A549 (cell line): ENCODE results near the gene TMEM8B. TPM values are rescaled to one million over a fixed set of nuclear protein-coding genes. Genes with fewer than 3 reads are reported as not detected.

Source experiments
- ATAC-seq, 2 experiments: fragments of 200-7000 bp in 1 of 2; fragments of >200 bp in 1 of 2; cut with Nextera tagmentation in 1 of 2; cut with Tn5 transposase in 1 of 2; 3 replicates each; pipeline versions ENCODE4 v1.8.0 to v1.9.1; 2018 to 2020; ENCODE audit warnings: mild to moderate bottlenecking in 1 of 2, moderate library complexity in 1 of 2
- CTCF ChIA-PET: fragments of 300-600 bp; sonication (Branson Sonifier 250); formaldehyde crosslinking; extraction: SDS; loops from one replicate; lab custom pipeline; 2021; ENCODE audit warnings: antibody characterized with exemption, inconsistent platforms; lab: Yijun Ruan, JAX
- POLR2A ChIA-PET: fragments of 350-600 bp; formaldehyde crosslinking; extraction: SDS; loops from one replicate; lab custom pipeline; 2021; ENCODE audit warnings: antibody characterized with exemption, inconsistent platforms; lab: Yijun Ruan, JAX
- DNase-seq, 2 experiments: peaks; one replicate each; pipeline versions ENCODE4 v3.0.0 to v3.0.0-alpha.2; 2011 to 2016; ENCODE audit warnings: low read depth in 1 of 2, low spot score in 1 of 2
- FAIRE-seq: peaks from 2 replicates; lab custom pipeline; 2011; peaks lifted over from hg19 to GRCh38; lab: Jason Lieb, UNC
- H3K27ac ChIP-seq, 2 experiments: fragments of >200 bp; sonication (Bioruptor Twin); formaldehyde crosslinking; 3 replicates each; pipeline ENCODE4 v1.5.1; 2016 to 2017
- H3K4me1 ChIP-seq: fragments of >200 bp; sonication (Bioruptor Twin); formaldehyde crosslinking; 3 replicates; pipeline ENCODE4 v1.6.1; 2016
- H3K4me2 ChIP-seq: fragments of >200 bp; sonication (Bioruptor Twin); formaldehyde crosslinking; 3 replicates; pipeline ENCODE4 v1.6.1; 2016
- H3K4me3 ChIP-seq: fragments of >200 bp; sonication (Bioruptor Twin); formaldehyde crosslinking; 3 replicates; pipeline ENCODE4 v1.5.1; 2016
- H3K9me3 ChIP-seq: fragments of >200 bp; sonication (Bioruptor Twin); formaldehyde crosslinking; 3 replicates; pipeline ENCODE4 v1.6.1; 2016
- ATOH8 ChIP-seq: fragments of 250-450 bp; sonication (Bioruptor Pico); IDR thresholded peaks from 2 replicates; pipeline ENCODE4 v1.5.0; 2020; ENCODE audit warnings: low read depth, mild to moderate bottlenecking, moderate library complexity
- BHLHE40 ChIP-seq: IDR thresholded peaks from 2 replicates; pipeline ENCODE4 v1.6.1; 2012; ENCODE audit warnings: low read depth, low read length, inconsistent platforms
- CBX2 ChIP-seq: fragments of 200-600 bp; sonication (generic); IDR thresholded peaks from 2 replicates; pipeline ENCODE4 v1.6.1; 2016; ENCODE audit warnings: low read depth, mild to moderate bottlenecking, borderline replicate concordance
- CTCF ChIP-seq: fragments of >200 bp; sonication (Bioruptor Twin); formaldehyde crosslinking; IDR thresholded peaks from 3 replicates; pipeline ENCODE4 v1.5.1; 2016
- E2F6 ChIP-seq: IDR thresholded peaks from 2 replicates; pipeline ENCODE4 v1.6.1; 2012; ENCODE audit warnings: low read depth, borderline replicate concordance
- EHF ChIP-seq: fragments of 250-450 bp; sonication (Bioruptor Pico); IDR thresholded peaks from 2 replicates; pipeline ENCODE4 v1.5.0; 2020; ENCODE audit warnings: mild to moderate bottlenecking
- EHMT2 ChIP-seq: fragments of 200-600 bp; sonication (generic); IDR thresholded peaks from 2 replicates; pipeline ENCODE4 v1.6.1; 2016; ENCODE audit warnings: antibody characterized with exemption, low read depth, mild to moderate bottlenecking, moderate library complexity
- EP300 ChIP-seq, 2 experiments: fragments of >200 bp; sonication (Bioruptor Twin); formaldehyde crosslinking; IDR thresholded peaks; 2 replicates in 1 of 2; 3 replicates in 1 of 2; pipeline ENCODE4 v1.6.1; 2016 to 2017
- FOSB ChIP-seq: fragments of 250-450 bp; sonication (Bioruptor Pico); IDR thresholded peaks from 2 replicates; pipeline ENCODE4 v1.5.0; 2020; ENCODE audit warnings: mild to moderate bottlenecking, moderate library complexity
- FOXS1 ChIP-seq: fragments of 250-450 bp; sonication (Bioruptor Pico); IDR thresholded peaks from 2 replicates; pipeline ENCODE4 v1.5.0; 2020; ENCODE audit warnings: mild to moderate bottlenecking, moderate library complexity
- HEYL ChIP-seq: fragments of 250-450 bp; sonication (Bioruptor Pico); IDR thresholded peaks from 2 replicates; pipeline ENCODE4 v1.8.0; 2021; ENCODE audit warnings: mild to moderate bottlenecking, moderate library complexity
- HMGXB4 ChIP-seq: fragments of 250-450 bp; sonication (Bioruptor Pico); IDR thresholded peaks from 2 replicates; pipeline ENCODE4 v1.5.0; 2021; ENCODE audit warnings: mild to moderate bottlenecking, moderate library complexity, borderline replicate concordance
- HOXA7 ChIP-seq: fragments of 250-450 bp; sonication (Bioruptor Pico); IDR thresholded peaks from 2 replicates; pipeline ENCODE4 v1.5.0; 2020; ENCODE audit warnings: mild to moderate bottlenecking, moderate library complexity
- HOXB5 ChIP-seq: fragments of 250-450 bp; sonication (Bioruptor Pico); IDR thresholded peaks from 2 replicates; pipeline ENCODE4 v1.5.0; 2020; ENCODE audit warnings: mild to moderate bottlenecking, moderate library complexity
- JUN ChIP-seq, 2 experiments: fragments of >200 bp; sonication (Bioruptor Twin); formaldehyde crosslinking; IDR thresholded peaks; 2 replicates in 1 of 2; 3 replicates in 1 of 2; pipeline ENCODE4 v1.6.1; 2016 to 2017
- JUNB ChIP-seq: fragments of >200 bp; sonication (Bioruptor Twin); formaldehyde crosslinking; IDR thresholded peaks from 2 replicates; pipeline ENCODE4 v1.6.1; 2016
- MAX ChIP-seq: IDR thresholded peaks from 2 replicates; pipeline ENCODE4 v1.6.1; 2012
- PHF8 ChIP-seq: fragments of 200-600 bp; sonication (generic); IDR thresholded peaks from 2 replicates; pipeline ENCODE4 v1.6.1; 2016; ENCODE audit warnings: low read depth, mild to moderate bottlenecking, antibody characterized with exemption, moderate library complexity, borderline replicate concordance
- POLR2AphosphoS2 ChIP-seq: conservative IDR thresholded peaks from 2 replicates; pipeline ENCODE4 v1.6.1; 2012; ENCODE audit warnings: low read length, improper control_type of control experiment, inconsistent platforms
- RFX5 ChIP-seq: fragments of 450-650 bp; IDR thresholded peaks from 2 replicates; pipeline ENCODE4 v1.7.1; 2014; ENCODE audit warnings: antibody characterized with exemption, mild to moderate bottlenecking, moderate library complexity
- RNF2 ChIP-seq: fragments of 200-600 bp; sonication (generic); IDR thresholded peaks from 2 replicates; pipeline ENCODE4 v1.6.1; 2016; ENCODE audit warnings: low read depth, mild to moderate bottlenecking, antibody characterized with exemption, moderate library complexity, borderline replicate concordance
- USF2 ChIP-seq: fragments of 450-650 bp; IDR thresholded peaks from 2 replicates; pipeline ENCODE4 v1.6.1; 2014; ENCODE audit warnings: antibody characterized with exemption
- ZC3H11A ChIP-seq: fragments of 450-650 bp; IDR thresholded peaks from 2 replicates; pipeline ENCODE4 v1.6.1; 2014; ENCODE audit warnings: antibody characterized with exemption, mild to moderate bottlenecking
- WGBS: methylation state at CpG from one replicate; pipeline ENCODE4 v1.1.6; 2017; ENCODE audit errors: missing lambda C conversion rate; 5-methylcytosine and 5-hydroxymethylcytosine counted together
- polyA plus RNA-seq, 4 experiments: library from polyadenylated mRNA; depleted of rRNA in 3 of 4; stranded (reverse); fragments of >200 nt; fragmentation: RNase III in 1 of 4; extraction: RNeasy Plus Mini Kit Qiagen cat#74134 plus additional on column Dnase treatment in 1 of 4; gene quantifications; 2 replicates in 3 of 4; 3 replicates in 1 of 4; pipeline ENCODE4 v1.2.3, GENCODE V29; 2011 to 2017

The TMEM8B gene
- polyA plus RNA-seq, 2 of the 4 experiments (the other 2 are of a cell fraction), result 1.8 to 2.2 TPM

GRCh38 chr9:35845824-35846771 lies 17.1 kb downstream of the TMEM8B start:
- TF ChIP-seq EHMT2 (no peak), USF2 (no peak), JUNB (no peak), FOSB (CRISPR knock-in tag) (no peak), JUN (IDR thresholded peaks at IDR 0.05) (no peak), MAX (no peak), FOXS1 (no peak), ATOH8 (CRISPR knock-in tag) (no peak), RNF2 (no peak), HOXA7 (CRISPR knock-in tag) (no peak), HOXB5 (CRISPR knock-in tag) (no peak), HEYL (CRISPR knock-in tag) (no peak)
- TF ChIP-seq, all 56 proteins: peak for 0
- ChIA-PET POLR2A (no interaction called here), CTCF (interaction anchor here (0.8 to 4.3 kb wide), 6 partner anchors 10 to 100 kb away, joined by 3 to 19 read pairs (median 9); no protein-coding TSS in a partner anchor)
- Histone ChIP-seq H3K4me2 (no peak overlapping the region), H3K9me3 (no peaks in the 10 kb centered on the region), H3K4me1 (peaks cover 13% of the 10 kb centered on the region), H3K27ac (no peak overlapping the region), H3K4me3 (no peak overlapping the region)
- no peak for FAIRE-seq
- ATAC-seq, result no peak
- no peak for DNase-seq
- 92% methylated on average over 49 of the region's 53 CpGs for WGBS

GRCh38 chr9:35847792-35848572 lies 19.0 kb downstream of the TMEM8B start:
- POLR2A ChIA-PET, result no interaction called here
- TF ChIP-seq E2F6 (no peak), EP300 (IDR thresholded peaks at IDR 0.05) (no peak), HOXB5 (CRISPR knock-in tag) (no peak), PHF8 (no peak), RFX5 (no peak), EHF (CRISPR knock-in tag) (no peak), HMGXB4 (CRISPR knock-in tag) (no peak), HEYL (CRISPR knock-in tag) (no peak), POLR2AphosphoS2 (no peak), CBX2 (no peak), BHLHE40 (no peak), CTCF (no peak), ZC3H11A (no peak)
- TF ChIP-seq, all 56 proteins: peak for 0
- Histone ChIP-seq H3K27ac (no peak overlapping the region), H3K4me3 (no peak overlapping the region), H3K4me1 (peaks cover 13% of the 10 kb centered on the region), H3K4me2 (no peak overlapping the region), H3K9me3 (no peaks in the 10 kb centered on the region)
- no peak for DNase-seq
- WGBS, result 59% methylated on average over 4 of the region's 4 CpGs
- no peak for FAIRE-seq
- CTCF ChIA-PET, result interaction anchor here (0.6 to 4.3 kb wide), 7 partner anchors 7 to 560 kb away, joined by 3 to 19 read pairs (median 4); no protein-coding TSS in a partner anchor
- ATAC-seq, result peak in 1 of 2 experiments; percentile 54; a peak in 3 of 6 replicates
